ENCODE results near the gene SCO2.

The SCO2 gene

GRCh38 chr22:50482107-50483074 is 43.0 kb downstream of the SCO2 start:
- in situ Hi-C loops (cut with MboI; ENCODE audit: low sequenced_read_pairs), result no loop called here

- in situ Hi-C loops (cut with MboI; ENCODE audit: low sequenced_read_pairs), result no loop called here
These were observed 43.8 kb downstream of the SCO2 start, which contains the start of gene ADM2 for GRCh38 chr22:50481440-50482106. ADM2 (plus strand) TSS chr22:50481543; CDS start chr22:50481848, 305 bp downstream.

- in situ Hi-C loops (cut with MboI; ENCODE audit: low sequenced_read_pairs), result no loop called here
These were observed 44.4 kb downstream of the SCO2 start for GRCh38 chr22:50481045-50481439.

- in situ Hi-C loops (cut with MboI; ENCODE audit: low sequenced_read_pairs), result no loop called here
These were observed 45.7 kb downstream of the SCO2 start for GRCh38 chr22:50479721-50480120.

GRCh38 chr22:50477923-50478322 is 47.5 kb downstream of the SCO2 start:
- in situ Hi-C loops (cut with MboI; ENCODE audit: low sequenced_read_pairs), result no loop called here

- in situ Hi-C loops (cut with MboI; ENCODE audit: low sequenced_read_pairs), result no loop called here
These were observed 48.5 kb downstream of the SCO2 start for GRCh38 chr22:50476868-50477267.

- in situ Hi-C loops (cut with MboI; ENCODE audit: low sequenced_read_pairs), result no loop called here
These were observed 49.8 kb downstream of the SCO2 start for GRCh38 chr22:50475652-50476002.

- in situ Hi-C loops (cut with MboI; ENCODE audit: low sequenced_read_pairs), result no loop called here
These were observed 50.4 kb downstream of the SCO2 start, which contains the start of gene SBF1 for GRCh38 chr22:50474710-50475651. SBF1 (minus strand) TSS chr22:50475035; CDS start chr22:50474840, 195 bp downstream.

GRCh38 chr22:50473855-50474671 is 51.3 kb downstream of the SCO2 start:
- in situ Hi-C loops (cut with MboI; ENCODE audit: low sequenced_read_pairs), result no loop called here

All from HL-60/S4 treated with retinoic acid at 250 ng/mL for 4 days and 3 days (cell line).